Measurements from ENCODE around the gene DGKH.

Gene DGKH

GRCh38 chr13:42039946-42040729, 8.3 kb upstream of the DGKH start:
- in situ Hi-C loops (cut with MboI; ENCODE audit: low sequenced_read_pairs): no loop called here

GRCh38 chr13:42040730-42041010, 7.8 kb upstream of the DGKH start:
- in situ Hi-C loops (cut with MboI; ENCODE audit: low sequenced_read_pairs): no loop called here

- in situ Hi-C loops (cut with MboI; ENCODE audit: low sequenced_read_pairs): no loop called here
These were observed 7.3 kb upstream of the DGKH start for GRCh38 chr13:42041011-42041683.

GRCh38 chr13:42041684-42042035, 6.8 kb upstream of the DGKH start:
- in situ Hi-C loops (cut with MboI; ENCODE audit: low sequenced_read_pairs): no loop called here

GRCh38 chr13:42043676-42044075, 4.8 kb upstream of the DGKH start:
- in situ Hi-C loops (cut with MboI; ENCODE audit: low sequenced_read_pairs): no loop called here

GRCh38 chr13:42046448-42046847, 2.0 kb upstream of the DGKH start:
- in situ Hi-C loops (cut with MboI; ENCODE audit: low sequenced_read_pairs): no loop called here

- in situ Hi-C loops (cut with MboI; ENCODE audit: low sequenced_read_pairs): no loop called here
These were observed 697 bp upstream of the DGKH start for GRCh38 chr13:42047561-42048341.

GRCh38 chr13:42048684-42049453, 421 bp downstream of the DGKH start:
- in situ Hi-C loops (cut with MboI; ENCODE audit: low sequenced_read_pairs): no loop called here

- in situ Hi-C loops (cut with MboI; ENCODE audit: low sequenced_read_pairs): no loop called here
These were observed 986 bp downstream of the DGKH start for GRCh38 chr13:42049454-42049813.

GRCh38 chr13:42054798-42055499, 6.5 kb downstream of the DGKH start:
- in situ Hi-C loops (cut with MboI; ENCODE audit: low sequenced_read_pairs): no loop called here

GRCh38 chr13:42055500-42056085, 7.1 kb downstream of the DGKH start:
- in situ Hi-C loops (cut with MboI; ENCODE audit: low sequenced_read_pairs): no loop called here

- in situ Hi-C loops (cut with MboI; ENCODE audit: low sequenced_read_pairs): no loop called here
These were observed 7.7 kb downstream of the DGKH start for GRCh38 chr13:42056146-42056545.

GRCh38 chr13:42056583-42056982, 8.1 kb downstream of the DGKH start:
- in situ Hi-C loops (cut with MboI; ENCODE audit: low sequenced_read_pairs): no loop called here

GRCh38 chr13:42057918-42058530, 9.6 kb downstream of the DGKH start:
- in situ Hi-C loops (cut with MboI; ENCODE audit: low sequenced_read_pairs): no loop called here

- in situ Hi-C loops (cut with MboI; ENCODE audit: low sequenced_read_pairs): no loop called here
These were observed 13.5 kb downstream of the DGKH start for GRCh38 chr13:42061943-42062342.

GRCh38 chr13:42063105-42063504, 14.7 kb downstream of the DGKH start:
- in situ Hi-C loops (cut with MboI; ENCODE audit: low sequenced_read_pairs): no loop called here

GRCh38 chr13:42064259-42064658, 15.8 kb downstream of the DGKH start:
- in situ Hi-C loops (cut with MboI; ENCODE audit: low sequenced_read_pairs): no loop called here

- in situ Hi-C loops (cut with MboI; ENCODE audit: low sequenced_read_pairs): no loop called here
These were observed 16.5 kb downstream of the DGKH start for GRCh38 chr13:42064966-42065365.

- in situ Hi-C loops (cut with MboI; ENCODE audit: low sequenced_read_pairs): no loop called here
These were observed 17.0 kb downstream of the DGKH start for GRCh38 chr13:42065414-42065813.

GRCh38 chr13:42066542-42066941, 18.1 kb downstream of the DGKH start:
- in situ Hi-C loops (cut with MboI; ENCODE audit: low sequenced_read_pairs): no loop called here
